Measurements from ENCODE around the gene FOXRED2. TPM values are rescaled to one million over a fixed set of nuclear protein-coding genes. Genes with fewer than 3 reads are reported as not detected.
A peak's percentile ranks its signal among the peaks of the same experiment; 100 is the strongest.

The FOXRED2 gene
- total and polyA plus RNA-seq, 2 of the 8 experiments (the other 6 are each of a cell fraction or from before 2014, with no cell fraction given): 11.5 to 27.8 TPM

DNA sequence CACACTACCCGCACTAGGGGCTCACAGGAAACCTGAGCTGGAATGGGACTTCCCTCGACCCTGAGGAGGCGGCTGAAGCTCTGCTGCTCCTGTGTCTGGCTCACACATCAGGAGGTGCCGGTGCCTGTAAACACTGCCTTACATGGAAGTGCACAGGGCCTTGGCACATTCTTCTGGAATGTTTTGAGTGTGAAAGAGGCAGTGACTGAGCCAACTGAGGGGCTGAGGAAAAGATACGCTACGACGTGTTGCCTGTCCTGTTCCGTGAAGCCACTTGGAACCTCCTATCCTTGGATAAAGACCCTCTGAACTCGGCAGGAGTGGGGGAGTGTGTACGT is 35.9 kb downstream of the FOXRED2 start:
- Histone ChIP-seq H3K79me2 (ENCODE audit: control insufficient read depth in 1 of 2, insufficient read depth in 2 of 2, low read length in 2 of 2) (no peaks in the 10 kb centered on the region), H3K23me2 (ENCODE audit: low read depth, low read length) (no peaks in the 10 kb centered on the region), H3K27ac (ENCODE audit: low read depth, low read length) (no peak overlapping the region), H2BK12ac (ENCODE audit: low read depth, low read length) (no peak overlapping the region; the same call in 1 of the 2 replicates), H4K8ac (ENCODE audit: extremely low read depth, insufficient read depth, low read length) (peak overlapping the region; percentile 31; the same call in 1 of the 2 replicates), H3K79me1 (ENCODE audit: low read depth, low read length) (no peaks in the 10 kb centered on the region; the same call in 1 of the 2 replicates), H2BK20ac (ENCODE audit: low read length) (no peak overlapping the region), H3K56ac (replicated peaks; ENCODE audit: insufficient read length, low read depth, low read length) (no peak overlapping the region), H3K4me1 (replicated peaks in 1 of 4; ENCODE audit: control insufficient read depth in 3 of 4, insufficient read depth in 4 of 4, low read length in 3 of 4) (peaks cover 0 to 2% (median 0%) of the 10 kb centered on the region in 4 experiments; a peak in 2 of 7 replicates), H3K18ac (ENCODE audit: extremely low read depth, low read length) (no peak overlapping the region), H3K23ac (ENCODE audit: insufficient read length) (no peak overlapping the region), H3K9me3 (ENCODE audit: insufficient read depth in 2 of 2, low read depth in 1 of 2, low read length in 1 of 2) (no peaks in the 10 kb centered on the region), H3K27me3 (replicated peaks in 1 of 4; ENCODE audit: control insufficient read depth in 3 of 4, extremely low read depth in 1 of 4, insufficient read depth in 3 of 4, low read length in 3 of 4) (no peaks in the 10 kb centered on the region), H2BK120ac (replicated peaks; ENCODE audit: low read depth, low read length) (no peak overlapping the region), H3K4me3 (ENCODE audit: extremely low read depth in 1 of 4, insufficient read depth in 2 of 4, low read depth in 3 of 4, low read length in 4 of 4) (no peak overlapping the region), H3K14ac (ENCODE audit: insufficient read length) (no peak overlapping the region), H4K20me1 (replicated peaks in 1 of 2; ENCODE audit: control insufficient read depth in 1 of 2, insufficient read depth in 2 of 2, low read length in 2 of 2) (peaks cover 0 to 2% of the 10 kb centered on the region in 2 experiments), H3K4ac (replicated peaks; ENCODE audit: insufficient read length, low read depth, low read length) (no peak overlapping the region), H2BK5ac (ENCODE audit: low read depth, low read length) (no peak overlapping the region), H4K91ac (replicated peaks; ENCODE audit: insufficient read length, low read length) (no peak overlapping the region), H3K4me2 (ENCODE audit: insufficient read depth in 1 of 2, low read depth in 2 of 2, low read length in 2 of 2) (no peak overlapping the region), H2AK5ac (ENCODE audit: low read depth, low read length) (no peak overlapping the region), H2BK15ac (ENCODE audit: low read length) (no peak overlapping the region), H4K5ac (ENCODE audit: insufficient read length, low read depth, low read length) (no peak overlapping the region), H3K36me3 (ENCODE audit: control insufficient read depth in 2 of 4, insufficient read depth in 4 of 4, low read length in 3 of 4) (peaks cover 3 to 8% (median 6%) of the 10 kb centered on the region in 4 experiments; a peak in 5 of 8 replicates), H2AFZ (ENCODE audit: low read length) (no peak overlapping the region), H3K9ac (replicated peaks in 1 of 4; ENCODE audit: extremely low read depth in 1 of 4, low read depth in 3 of 4, low read length in 3 of 4) (no peak overlapping the region)
- ChIA-PET CTCF (ENCODE audit: partially characterized antibody) (interaction anchor here (0.9 to 6.8 kb wide), 36 partner anchors 9 to 276 kb away, joined by 3 to 78 read pairs (median 6); no protein-coding TSS in a partner anchor), POLR2A (ENCODE audit: partially characterized antibody) (interaction anchor here (0.6 to 3.5 kb wide), 9 partner anchors 11 to 172 kb away, joined by 3 to 14 read pairs (median 4); partner anchors contain the start of genes EIF3D and TXN2)
- WGBS, 2 experiments (ENCODE audit: extremely low coverage in 1 of 2, insufficient coverage in 1 of 2, insufficient read length in 1 of 2, insufficient replicate concordance in 2 of 2, low coverage in 1 of 2, low lambda C conversion rate in 2 of 2, missing lambda C conversion rate in 1 of 2): 94% methylated on average over 10 of the region's 10 CpGs; no CpG with 5 or more reads in 1 of the 2 experiments
- no peak for DNase-seq (ENCODE audit: low read depth in 1 of 2, low spot score in 2 of 2)
- FAIRE-seq: no peak
- TF ChIP-seq PHF8 (conservative IDR thresholded peaks at IDR 0.05; ENCODE audit: low read depth, low read length): no peak
- TF ChIP-seq SP2 (IDR thresholded peaks at IDR 0.05; ENCODE audit: low read length): no peak
- TF ChIP-seq E2F6 (IDR thresholded peaks at IDR 0.05): no peak
- TF ChIP-seq SP4 (IDR thresholded peaks at IDR 0.05; ENCODE audit: low read length): no peak
- TF ChIP-seq GABPA (IDR thresholded peaks at IDR 0.05; ENCODE audit: borderline replicate concordance, insufficient read depth, low read length): no peak
